Astrocyte (in vitro differentiated cells and primary cell): ENCODE measurements around the gene DCHS1. TPM values are rescaled to one million over a fixed set of nuclear protein-coding genes. Genes with fewer than 3 reads are reported as not detected.

Source experiments
- DNase-seq: peaks from one replicate; pipeline ENCODE4 v3.0.0-alpha.2; 2010; ENCODE audit warnings: low read depth
- FAIRE-seq: peaks from 2 replicates; lab custom pipeline; 2011; peaks lifted over from hg19 to GRCh38; lab: Jason Lieb, UNC
- H2AFZ ChIP-seq: 2 replicates; pipeline ENCODE4 v1.6.0; 2012; ENCODE audit warnings: low read depth, low read length, inconsistent platforms
- H3K27ac ChIP-seq: 2 replicates; pipeline ENCODE4 v1.5.1; 2011; ENCODE audit warnings: low read depth, low read length, inconsistent platforms
- H3K27me3 ChIP-seq: 2 replicates; pipeline ENCODE4 v1.6.0; 2011; ENCODE audit warnings: low read length, inconsistent platforms; ENCODE audit not compliant: insufficient read depth
- H3K36me3 ChIP-seq: 2 replicates; pipeline ENCODE4 v1.5.1; 2011; ENCODE audit warnings: low read length, inconsistent platforms; ENCODE audit not compliant: insufficient read depth
- H3K4me1 ChIP-seq: 2 replicates; pipeline ENCODE4 v1.5.1; 2011; ENCODE audit warnings: low read length, inconsistent platforms; ENCODE audit not compliant: insufficient read depth
- H3K4me2 ChIP-seq: 2 replicates; pipeline ENCODE4 v1.6.0; 2012; ENCODE audit warnings: low read length, inconsistent platforms
- H3K4me3 ChIP-seq: 2 replicates; pipeline ENCODE4 v1.5.1; 2011; ENCODE audit warnings: low read depth, mild to moderate bottlenecking, low read length, inconsistent platforms; ENCODE audit not compliant: insufficient read depth
- H3K79me2 ChIP-seq: 2 replicates; pipeline ENCODE4 v1.6.0; 2012; ENCODE audit warnings: mild to moderate bottlenecking, low read length, inconsistent platforms; ENCODE audit not compliant: insufficient read depth
- H3K9ac ChIP-seq: 2 replicates; pipeline ENCODE4 v1.6.0; 2012; ENCODE audit warnings: mild to moderate bottlenecking, low read length, inconsistent platforms
- H3K9me3 ChIP-seq: 2 replicates; pipeline ENCODE4 v1.5.1; 2012; ENCODE audit warnings: low read depth, mild to moderate bottlenecking, low read length, inconsistent platforms; ENCODE audit not compliant: insufficient read depth
- H4K20me1 ChIP-seq: 2 replicates; pipeline ENCODE4 v1.6.0; 2012; ENCODE audit warnings: low read length, inconsistent platforms; ENCODE audit not compliant: insufficient read depth
- H3K27ac Mint-ChIP-seq: one replicate; pipeline ENCODE4 v1.8.0; 2021; ENCODE audit warnings: mild to moderate bottlenecking, mixed read lengths; ENCODE audit not compliant: unreplicated experiment
- H3K27me3 Mint-ChIP-seq: one replicate; pipeline ENCODE4 v1.8.0; 2021; ENCODE audit warnings: low read depth, mixed read lengths; ENCODE audit not compliant: unreplicated experiment
- H3K36me3 Mint-ChIP-seq: one replicate; pipeline ENCODE4 v1.8.0; 2021; ENCODE audit warnings: low read depth, mixed read lengths; ENCODE audit not compliant: unreplicated experiment
- H3K4me1 Mint-ChIP-seq: one replicate; pipeline ENCODE4 v1.8.0; 2021; ENCODE audit warnings: low read depth, mixed read lengths; ENCODE audit not compliant: unreplicated experiment
- H3K4me3 Mint-ChIP-seq: one replicate; pipeline ENCODE4 v1.8.0; 2021; ENCODE audit warnings: mild to moderate bottlenecking, moderate library complexity, mixed read lengths; ENCODE audit not compliant: unreplicated experiment
- H3K9me3 Mint-ChIP-seq: one replicate; pipeline ENCODE4 v1.8.0; 2021; ENCODE audit warnings: mild to moderate bottlenecking, mixed read lengths; ENCODE audit not compliant: unreplicated experiment
- CTCF ChIP-seq: IDR thresholded peaks from 2 replicates; pipeline ENCODE4 v1.5.1; 2011; ENCODE audit warnings: low read depth, mild to moderate bottlenecking, inconsistent platforms, low read length, moderate library complexity; ENCODE audit not compliant: insufficient read depth
- EZH2 ChIP-seq: IDR thresholded peaks from 2 replicates; pipeline ENCODE4 v1.6.1; 2012; ENCODE audit warnings: mild to moderate bottlenecking, low read length, inconsistent platforms; ENCODE audit not compliant: insufficient read depth
- total RNA-seq: library from RNA; stranded (reverse); gene quantifications from 2 replicates; pipeline ENCODE4 v1.2.1, GENCODE V29; 2021

DCHS1 gene
- total RNA-seq, 1 donor from 2014 or later, result 8.4 TPM

- no peaks in the 10 kb centered on the region for H3K27me3 ChIP-seq
- no peaks in the 10 kb centered on the region for H3K9me3 Mint-ChIP-seq
- H3K9me3 ChIP-seq, result no peaks in the 10 kb centered on the region
- peaks cover 18% of the 10 kb centered on the region for H3K79me2 ChIP-seq
- TF ChIP-seq EZH2 (no peak), CTCF (no peak)
- peak overlapping the region; percentile 37 for H3K27ac Mint-ChIP-seq
- H3K27me3 Mint-ChIP-seq, result peaks cover 4% of the 10 kb centered on the region
- peaks cover 13% of the 10 kb centered on the region for H3K4me1 Mint-ChIP-seq
- H3K36me3 Mint-ChIP-seq, result peaks cover 13% of the 10 kb centered on the region
- H2AFZ ChIP-seq, result peak overlapping the region; percentile 80
- FAIRE-seq (peak; percentile 64), DNase-seq (peak; percentile 78)
- peak overlapping the region; percentile 72 for H3K27ac ChIP-seq
- H3K4me2 ChIP-seq, result peak overlapping the region; percentile 99
- peaks cover 30% of the 10 kb centered on the region for H3K4me1 ChIP-seq
- H3K36me3 ChIP-seq, result no peaks in the 10 kb centered on the region
- no peaks in the 10 kb centered on the region for H4K20me1 ChIP-seq
- H3K9ac ChIP-seq, result peak overlapping the region; percentile 90
- H3K4me3 ChIP-seq, result peak overlapping the region; percentile 85
- H3K4me3 Mint-ChIP-seq, result no peak overlapping the region
These were observed 37.2 kb downstream of the DCHS1 start for GRCh38 chr11:6618117-6619003.

GRCh38 chr11:6617315-6617781 lies 38.3 kb downstream of the DCHS1 start:
- Mint-ChIP-seq H3K36me3 (peaks cover 13% of the 10 kb centered on the region), H3K27me3 (peaks cover 4% of the 10 kb centered on the region), H3K4me3 (no peak overlapping the region), H3K4me1 (peaks cover 13% of the 10 kb centered on the region), H3K27ac (no peak overlapping the region), H3K9me3 (no peaks in the 10 kb centered on the region)
- H3K36me3 ChIP-seq, result no peaks in the 10 kb centered on the region
- H4K20me1 ChIP-seq, result no peaks in the 10 kb centered on the region
- H3K27ac ChIP-seq, result peak overlapping the region; percentile 11
- H3K27me3 ChIP-seq, result no peaks in the 10 kb centered on the region
- no peaks in the 10 kb centered on the region for H3K9me3 ChIP-seq
- peak overlapping the region; percentile 90 for H3K9ac ChIP-seq
- no peak for DNase-seq
- TF ChIP-seq EZH2 (no peak), CTCF (no peak)
- H2AFZ ChIP-seq, result no peak overlapping the region
- peak overlapping the region; percentile 85 for H3K4me3 ChIP-seq
- peaks cover 18% of the 10 kb centered on the region for H3K79me2 ChIP-seq
- H3K4me2 ChIP-seq, result peak overlapping the region; percentile 99
- no peak for FAIRE-seq
- peaks cover 38% of the 10 kb centered on the region for H3K4me1 ChIP-seq
